ENCODE measurements around the gene VPS16.

The VPS16 gene

GRCh38 chr20:2840138-2840966, at the start of gene VPS16, which contains the start of gene PCED1A:
VPS16 (plus strand) TSS chr20:2840745; CDS start chr20:2840775, 30 bp downstream.
PCED1A (minus strand) TSS chr20:2840655; CDS start chr20:2839912, 743 bp downstream.
- peak; percentile 88 for DNase-seq

GRCh38 chr20:2793471-2793870, 47.1 kb upstream of the VPS16 start:
- no peak for DNase-seq

DNA sequence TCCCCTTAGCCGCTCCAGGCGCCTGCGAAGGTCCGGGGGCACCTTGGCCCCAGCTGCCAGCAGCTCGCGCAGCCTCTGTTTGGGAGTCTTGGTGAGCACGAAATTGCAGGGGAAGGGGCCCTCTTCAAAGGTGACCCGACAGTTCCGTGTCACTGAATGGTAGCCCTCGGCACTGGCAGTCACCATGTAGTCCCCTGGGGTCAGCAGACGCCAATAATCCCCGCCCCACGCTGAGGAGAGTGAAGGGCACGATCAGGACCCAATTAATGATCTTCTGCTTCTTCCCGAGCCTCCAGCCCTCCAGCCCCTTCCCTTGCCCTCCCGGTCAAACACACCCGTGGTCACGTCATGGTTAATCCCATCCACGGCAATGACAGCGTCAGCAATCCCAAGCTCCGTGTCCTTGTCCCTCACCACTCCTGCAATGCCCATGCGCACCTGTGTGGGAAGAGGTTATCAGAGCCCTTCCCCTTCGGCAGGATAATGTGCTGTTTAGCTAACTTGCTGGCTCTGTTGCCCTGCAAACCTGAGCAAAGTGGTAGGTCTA, 46.3 kb upstream of the VPS16 start:
- no peak for DNase-seq

GRCh38 chr20:2794866-2795447, 45.6 kb upstream of the VPS16 start:
- no peak for DNase-seq

GRCh38 chr20:2795451-2795850, 45.1 kb upstream of the VPS16 start:
- DNase-seq = no peak

DNA sequence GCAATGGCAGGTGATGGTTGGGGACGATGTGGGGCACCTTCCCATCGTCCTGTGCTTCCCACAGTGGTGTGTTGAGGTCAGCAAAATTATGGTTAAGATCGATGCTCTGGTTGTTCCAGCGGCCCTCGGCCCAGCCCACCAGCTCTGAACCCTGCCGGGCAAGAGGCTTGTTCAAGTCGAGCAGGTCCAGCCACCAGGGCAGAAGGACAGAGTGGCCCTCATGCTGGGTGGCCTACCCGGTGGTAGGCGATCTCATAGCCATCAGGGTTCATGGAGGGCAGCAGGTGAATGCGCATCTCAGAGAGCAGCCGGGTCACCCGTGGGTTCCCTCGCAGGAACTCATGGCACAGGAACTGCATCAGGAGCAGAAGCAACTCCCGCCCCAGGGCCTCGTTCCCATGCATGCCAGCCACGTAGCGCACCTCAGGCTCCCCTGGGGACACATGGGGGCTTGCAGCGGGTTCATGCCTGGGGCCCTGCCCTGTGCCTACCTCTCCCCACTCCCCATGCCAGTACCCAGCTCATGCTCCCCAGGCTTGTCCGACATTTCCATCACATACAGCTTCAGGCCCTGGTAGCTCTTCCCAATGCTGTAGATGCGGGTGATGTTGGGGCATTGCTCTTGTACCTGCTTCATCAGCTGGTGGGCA, 44.4 kb upstream of the VPS16 start:
- DNase-seq = no peak

GRCh38 chr20:2797136-2797983, 43.2 kb upstream of the VPS16 start:
- no peak for DNase-seq

- DNase-seq = no peak
Measured at GRCh38 chr20:2798095-2798805, 42.3 kb upstream of the VPS16 start.

DNA sequence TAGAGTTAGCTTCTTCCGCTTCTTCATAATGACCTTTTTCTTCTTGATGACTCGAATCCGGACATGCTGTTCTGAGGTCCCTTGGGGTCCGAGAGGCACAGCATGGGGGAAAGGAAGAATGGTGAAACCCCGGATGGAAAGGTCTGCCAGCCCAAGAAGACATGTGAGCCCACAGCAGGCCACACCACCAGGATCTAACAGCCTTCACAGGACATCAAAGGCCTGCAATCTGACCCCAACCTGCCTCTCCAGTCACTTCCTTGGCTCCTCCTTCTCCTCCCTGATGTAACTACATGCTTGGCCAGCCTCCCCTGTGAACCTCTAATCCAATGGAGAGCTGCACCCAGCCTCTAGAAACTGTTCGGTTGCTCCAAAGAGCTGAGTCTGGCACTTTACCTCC, 41.7 kb upstream of the VPS16 start:
- no peak for DNase-seq

GRCh38 chr20:2799271-2799670, 41.3 kb upstream of the VPS16 start:
- no peak for DNase-seq

GRCh38 chr20:2799688-2800520, 40.6 kb upstream of the VPS16 start:
- DNase-seq = no peak

DNA sequence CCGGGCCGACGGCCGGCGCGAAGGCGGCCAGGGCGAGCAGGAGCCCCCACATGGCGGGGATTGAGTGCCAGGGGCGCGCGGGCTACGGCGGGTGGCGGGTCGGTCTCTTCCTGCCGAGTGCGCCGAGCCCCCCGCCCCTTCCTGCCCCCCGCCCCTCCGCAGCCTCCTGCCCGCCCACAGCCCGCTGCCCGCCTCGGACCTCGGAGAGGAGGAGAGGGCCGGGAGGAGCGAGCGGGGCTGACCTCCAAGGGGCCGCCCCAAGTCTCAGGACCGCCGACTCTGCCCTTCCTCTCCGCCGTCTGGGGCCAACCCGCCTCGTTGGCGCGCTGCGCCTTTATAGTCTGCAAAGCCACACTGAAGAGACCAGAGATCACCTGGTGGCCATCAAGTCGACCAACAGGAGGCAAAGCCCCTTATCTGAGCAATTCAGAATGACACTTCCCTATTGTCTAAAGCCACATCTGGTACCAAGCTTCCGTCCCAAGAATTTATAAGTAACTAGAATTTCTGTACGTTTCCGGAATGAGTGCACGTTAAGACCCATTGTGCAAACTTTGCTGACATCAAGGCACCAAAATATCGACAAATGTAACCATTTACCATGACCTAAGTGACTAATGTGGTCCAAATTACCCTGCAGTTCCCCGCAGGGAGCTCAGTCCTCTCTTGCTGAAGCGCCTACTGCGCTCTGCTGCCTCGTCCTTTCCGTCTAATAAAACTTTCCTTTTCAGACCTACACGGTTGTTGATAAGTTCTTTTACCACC, 39.8 kb upstream of the VPS16 start, which contains the start of gene CPXM1:
Gene CPXM1, minus strand, starts transcription at position 107 of the 765 bp plus-strand sequence. Its CDS starts 55 bp downstream, at position 52.
- no peak for DNase-seq

GRCh38 chr20:2801286-2801728, 39.2 kb upstream of the VPS16 start:
- no peak for DNase-seq

GRCh38 chr20:2804041-2804828, 36.3 kb upstream of the VPS16 start:
- no peak for DNase-seq

DNA sequence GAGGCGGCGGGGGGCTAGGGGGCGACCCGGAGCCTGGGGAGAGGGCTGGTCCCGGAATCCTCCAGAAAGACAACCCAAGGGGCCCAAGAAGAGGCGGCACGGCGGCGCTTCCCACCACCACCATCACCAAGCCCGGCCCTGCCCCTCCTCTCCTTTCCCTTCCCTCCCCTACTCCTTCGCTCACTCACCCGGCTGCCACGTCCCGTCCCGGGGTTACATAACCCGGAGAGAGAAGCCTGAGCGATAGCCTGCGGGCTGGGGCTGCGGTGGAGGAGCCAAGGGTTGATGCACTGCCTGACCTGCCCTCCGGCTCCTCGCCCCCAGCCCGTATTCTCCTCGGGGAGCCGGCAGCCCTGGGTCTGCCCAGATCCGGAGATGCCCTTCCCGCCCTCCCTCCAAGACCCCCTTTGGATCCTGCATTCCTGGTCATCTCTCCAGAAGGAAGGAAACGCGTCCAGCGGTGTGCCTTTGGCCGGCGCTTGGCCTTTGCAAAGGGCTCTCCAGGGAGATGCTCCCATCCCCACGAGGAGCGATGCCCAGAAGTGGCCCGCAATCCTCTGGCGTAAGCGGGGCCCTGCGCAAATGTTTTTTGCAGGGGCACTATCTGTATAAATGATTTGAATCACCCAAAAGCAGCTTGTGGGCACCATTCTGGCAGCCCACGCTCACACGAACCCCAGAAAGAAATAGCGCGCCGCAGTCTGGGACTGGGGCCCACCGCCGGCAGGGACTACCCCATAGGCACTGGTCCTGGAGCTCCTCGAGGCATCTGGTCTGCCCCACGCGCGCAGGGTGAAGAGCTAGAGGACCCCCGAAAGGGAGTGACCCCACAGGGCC, 35.5 kb upstream of the VPS16 start:
- DNase-seq = no peak

GRCh38 chr20:2805689-2806350, 34.7 kb upstream of the VPS16 start:
- DNase-seq = no peak

DNA sequence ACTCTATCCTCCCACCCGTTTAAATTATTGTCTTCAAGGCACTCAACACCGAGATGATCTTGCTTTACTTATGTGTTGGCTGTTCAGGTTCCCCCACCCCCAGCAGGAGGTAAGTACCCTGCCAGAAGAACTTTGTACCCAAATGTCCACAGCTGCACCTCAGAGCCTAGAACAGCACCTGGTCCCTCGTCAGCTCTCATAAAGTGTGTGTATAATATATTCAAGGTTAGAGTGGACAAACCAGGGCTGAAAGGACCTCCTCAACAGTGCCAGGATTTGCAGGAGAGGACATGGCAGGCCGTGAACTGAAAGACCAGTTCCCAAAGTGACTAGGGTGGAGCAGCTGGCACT, 34.2 kb upstream of the VPS16 start:
- no peak for DNase-seq

- DNase-seq = no peak
Measured at GRCh38 chr20:2807019-2807418, 33.5 kb upstream of the VPS16 start.

Data from CD4-positive, alpha-beta T cell treated with Interleukin-15 for 1 hour (primary cell).